ENCODE results near the gene PPP6R2. TPM values are rescaled to one million over a fixed set of nuclear protein-coding genes. Genes with fewer than 3 reads are reported as not detected.

PPP6R2 gene
- total RNA-seq, 1 experiment from 2014 or later = 47.8 TPM

DNA sequence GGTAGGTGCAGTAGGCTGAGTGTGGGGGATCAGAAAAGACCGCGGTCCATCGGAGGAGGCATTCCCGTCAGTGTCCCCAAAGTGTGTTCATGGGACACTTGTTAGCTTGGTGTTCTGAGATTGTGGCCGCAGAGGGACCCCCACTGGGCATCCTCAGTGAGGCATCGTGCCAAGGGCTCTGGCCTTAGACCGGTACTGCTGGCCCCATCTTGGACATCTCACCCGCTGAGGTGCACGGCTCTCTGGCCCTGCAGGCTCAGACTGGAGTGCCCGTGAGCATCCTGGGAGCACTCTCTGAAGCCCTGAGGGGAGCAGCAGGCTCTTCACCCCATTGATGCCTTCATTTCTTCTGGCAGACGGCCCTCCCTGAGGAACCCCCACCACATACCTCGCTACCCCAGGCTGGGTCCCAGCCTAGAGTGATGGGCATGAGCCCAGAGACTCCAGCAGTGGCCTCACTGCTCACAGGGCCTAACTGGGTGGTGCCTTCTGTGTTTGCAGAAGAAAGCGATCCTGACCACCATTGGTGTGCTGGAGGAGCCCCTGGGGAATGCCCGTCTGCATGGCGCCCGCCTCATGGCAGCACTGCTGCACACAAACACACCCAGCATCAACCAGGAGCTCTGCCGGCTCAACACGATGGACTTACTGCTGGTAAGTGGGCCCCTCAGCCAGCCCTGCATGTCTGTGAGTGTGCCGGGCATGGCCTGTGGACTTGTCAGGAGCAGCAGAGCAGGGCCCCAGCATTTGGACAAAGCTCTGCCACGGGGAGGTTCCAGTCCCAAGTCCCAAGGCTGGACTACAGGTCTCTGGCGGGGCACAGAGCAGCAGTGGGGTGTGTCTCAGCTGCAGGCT lies 80.1 kb downstream of the PPP6R2 start:
- no peaks in the 10 kb centered on the region for H3K4me1 Mint-ChIP-seq
- H3K4me3 Mint-ChIP-seq = no peak overlapping the region
- ChIA-PET CTCF (no interaction called here), POLR2A (no interaction called here)
- no peaks in the 10 kb centered on the region for H3K9me3 Mint-ChIP-seq
- DNase-seq (ENCODE audit: low spot score) (no peak), ATAC-seq (no peak)
- H3K36me3 Mint-ChIP-seq = peaks cover 54% of the 10 kb centered on the region
- TF ChIP-seq, protein P1, sequence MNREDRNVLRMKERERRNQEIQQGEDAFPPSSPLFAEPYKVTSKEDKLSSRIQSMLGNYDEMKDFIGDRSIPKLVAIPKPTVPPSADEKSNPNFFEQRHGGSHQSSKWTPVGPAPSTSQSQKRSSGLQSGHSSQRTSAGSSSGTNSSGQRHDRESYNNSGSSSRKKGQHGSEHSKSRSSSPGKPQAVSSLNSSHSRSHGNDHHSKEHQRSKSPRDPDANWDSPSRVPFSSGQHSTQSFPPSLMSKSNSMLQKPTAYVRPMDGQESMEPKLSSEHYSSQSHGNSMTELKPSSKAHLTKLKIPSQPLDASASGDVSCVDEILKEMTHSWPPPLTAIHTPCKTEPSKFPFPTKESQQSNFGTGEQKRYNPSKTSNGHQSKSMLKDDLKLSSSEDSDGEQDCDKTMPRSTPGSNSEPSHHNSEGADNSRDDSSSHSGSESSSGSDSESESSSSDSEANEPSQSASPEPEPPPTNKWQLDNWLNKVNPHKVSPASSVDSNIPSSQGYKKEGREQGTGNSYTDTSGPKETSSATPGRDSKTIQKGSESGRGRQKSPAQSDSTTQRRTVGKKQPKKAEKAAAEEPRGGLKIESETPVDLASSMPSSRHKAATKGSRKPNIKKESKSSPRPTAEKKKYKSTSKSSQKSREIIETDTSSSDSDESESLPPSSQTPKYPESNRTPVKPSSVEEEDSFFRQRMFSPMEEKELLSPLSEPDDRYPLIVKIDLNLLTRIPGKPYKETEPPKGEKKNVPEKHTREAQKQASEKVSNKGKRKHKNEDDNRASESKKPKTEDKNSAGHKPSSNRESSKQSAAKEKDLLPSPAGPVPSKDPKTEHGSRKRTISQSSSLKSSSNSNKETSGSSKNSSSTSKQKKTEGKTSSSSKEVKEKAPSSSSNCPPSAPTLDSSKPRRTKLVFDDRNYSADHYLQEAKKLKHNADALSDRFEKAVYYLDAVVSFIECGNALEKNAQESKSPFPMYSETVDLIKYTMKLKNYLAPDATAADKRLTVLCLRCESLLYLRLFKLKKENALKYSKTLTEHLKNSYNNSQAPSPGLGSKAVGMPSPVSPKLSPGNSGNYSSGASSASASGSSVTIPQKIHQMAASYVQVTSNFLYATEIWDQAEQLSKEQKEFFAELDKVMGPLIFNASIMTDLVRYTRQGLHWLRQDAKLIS (CRISPR knock-in tag; IDR thresholded peaks at IDR 0.05; ENCODE audit: borderline replicate concordance) = no peak
- TF ChIP-seq IRF2 (CRISPR knock-in tag; IDR thresholded peaks at IDR 0.05; ENCODE audit: borderline replicate concordance, low read depth) = no peak
- TF ChIP-seq, protein P2, sequence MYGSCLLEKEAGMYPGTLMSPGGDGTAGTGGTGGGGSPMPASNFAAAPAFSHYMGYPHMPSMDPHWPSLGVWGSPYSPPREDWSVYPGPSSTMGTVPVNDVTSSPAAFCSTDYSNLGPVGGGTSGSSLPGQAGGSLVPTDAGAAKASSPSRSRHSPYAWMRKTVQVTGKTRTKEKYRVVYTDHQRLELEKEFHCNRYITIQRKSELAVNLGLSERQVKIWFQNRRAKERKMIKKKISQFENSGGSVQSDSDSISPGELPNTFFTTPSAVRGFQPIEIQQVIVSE (CRISPR knock-in tag; IDR thresholded peaks at IDR 0.05; ENCODE audit: borderline replicate concordance) = no peak
- no peak for TF ChIP-seq SOX15 (CRISPR knock-in tag; IDR thresholded peaks at IDR 0.05)
- TF ChIP-seq, protein P3, sequence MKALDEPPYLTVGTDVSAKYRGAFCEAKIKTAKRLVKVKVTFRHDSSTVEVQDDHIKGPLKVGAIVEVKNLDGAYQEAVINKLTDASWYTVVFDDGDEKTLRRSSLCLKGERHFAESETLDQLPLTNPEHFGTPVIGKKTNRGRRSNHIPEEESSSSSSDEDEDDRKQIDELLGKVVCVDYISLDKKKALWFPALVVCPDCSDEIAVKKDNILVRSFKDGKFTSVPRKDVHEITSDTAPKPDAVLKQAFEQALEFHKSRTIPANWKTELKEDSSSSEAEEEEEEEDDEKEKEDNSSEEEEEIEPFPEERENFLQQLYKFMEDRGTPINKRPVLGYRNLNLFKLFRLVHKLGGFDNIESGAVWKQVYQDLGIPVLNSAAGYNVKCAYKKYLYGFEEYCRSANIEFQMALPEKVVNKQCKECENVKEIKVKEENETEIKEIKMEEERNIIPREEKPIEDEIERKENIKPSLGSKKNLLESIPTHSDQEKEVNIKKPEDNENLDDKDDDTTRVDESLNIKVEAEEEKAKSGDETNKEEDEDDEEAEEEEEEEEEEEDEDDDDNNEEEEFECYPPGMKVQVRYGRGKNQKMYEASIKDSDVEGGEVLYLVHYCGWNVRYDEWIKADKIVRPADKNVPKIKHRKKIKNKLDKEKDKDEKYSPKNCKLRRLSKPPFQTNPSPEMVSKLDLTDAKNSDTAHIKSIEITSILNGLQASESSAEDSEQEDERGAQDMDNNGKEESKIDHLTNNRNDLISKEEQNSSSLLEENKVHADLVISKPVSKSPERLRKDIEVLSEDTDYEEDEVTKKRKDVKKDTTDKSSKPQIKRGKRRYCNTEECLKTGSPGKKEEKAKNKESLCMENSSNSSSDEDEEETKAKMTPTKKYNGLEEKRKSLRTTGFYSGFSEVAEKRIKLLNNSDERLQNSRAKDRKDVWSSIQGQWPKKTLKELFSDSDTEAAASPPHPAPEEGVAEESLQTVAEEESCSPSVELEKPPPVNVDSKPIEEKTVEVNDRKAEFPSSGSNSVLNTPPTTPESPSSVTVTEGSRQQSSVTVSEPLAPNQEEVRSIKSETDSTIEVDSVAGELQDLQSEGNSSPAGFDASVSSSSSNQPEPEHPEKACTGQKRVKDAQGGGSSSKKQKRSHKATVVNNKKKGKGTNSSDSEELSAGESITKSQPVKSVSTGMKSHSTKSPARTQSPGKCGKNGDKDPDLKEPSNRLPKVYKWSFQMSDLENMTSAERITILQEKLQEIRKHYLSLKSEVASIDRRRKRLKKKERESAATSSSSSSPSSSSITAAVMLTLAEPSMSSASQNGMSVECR (CRISPR knock-in tag; IDR thresholded peaks at IDR 0.05; ENCODE audit: borderline replicate concordance) = no peak
- no peak for TF ChIP-seq JUN (CRISPR knock-in tag; IDR thresholded peaks at IDR 0.05)
- TF ChIP-seq, protein P4, sequence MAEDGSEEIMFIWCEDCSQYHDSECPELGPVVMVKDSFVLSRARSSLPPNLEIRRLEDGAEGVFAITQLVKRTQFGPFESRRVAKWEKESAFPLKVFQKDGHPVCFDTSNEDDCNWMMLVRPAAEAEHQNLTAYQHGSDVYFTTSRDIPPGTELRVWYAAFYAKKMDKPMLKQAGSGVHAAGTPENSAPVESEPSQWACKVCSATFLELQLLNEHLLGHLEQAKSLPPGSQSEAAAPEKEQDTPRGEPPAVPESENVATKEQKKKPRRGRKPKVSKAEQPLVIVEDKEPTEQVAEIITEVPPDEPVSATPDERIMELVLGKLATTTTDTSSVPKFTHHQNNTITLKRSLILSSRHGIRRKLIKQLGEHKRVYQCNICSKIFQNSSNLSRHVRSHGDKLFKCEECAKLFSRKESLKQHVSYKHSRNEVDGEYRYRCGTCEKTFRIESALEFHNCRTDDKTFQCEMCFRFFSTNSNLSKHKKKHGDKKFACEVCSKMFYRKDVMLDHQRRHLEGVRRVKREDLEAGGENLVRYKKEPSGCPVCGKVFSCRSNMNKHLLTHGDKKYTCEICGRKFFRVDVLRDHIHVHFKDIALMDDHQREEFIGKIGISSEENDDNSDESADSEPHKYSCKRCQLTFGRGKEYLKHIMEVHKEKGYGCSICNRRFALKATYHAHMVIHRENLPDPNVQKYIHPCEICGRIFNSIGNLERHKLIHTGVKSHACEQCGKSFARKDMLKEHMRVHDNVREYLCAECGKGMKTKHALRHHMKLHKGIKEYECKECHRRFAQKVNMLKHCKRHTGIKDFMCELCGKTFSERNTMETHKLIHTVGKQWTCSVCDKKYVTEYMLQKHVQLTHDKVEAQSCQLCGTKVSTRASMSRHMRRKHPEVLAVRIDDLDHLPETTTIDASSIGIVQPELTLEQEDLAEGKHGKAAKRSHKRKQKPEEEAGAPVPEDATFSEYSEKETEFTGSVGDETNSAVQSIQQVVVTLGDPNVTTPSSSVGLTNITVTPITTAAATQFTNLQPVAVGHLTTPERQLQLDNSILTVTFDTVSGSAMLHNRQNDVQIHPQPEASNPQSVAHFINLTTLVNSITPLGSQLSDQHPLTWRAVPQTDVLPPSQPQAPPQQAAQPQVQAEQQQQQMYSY (CRISPR knock-in tag; IDR thresholded peaks at IDR 0.05) = no peak
- TF ChIP-seq, protein P5, sequence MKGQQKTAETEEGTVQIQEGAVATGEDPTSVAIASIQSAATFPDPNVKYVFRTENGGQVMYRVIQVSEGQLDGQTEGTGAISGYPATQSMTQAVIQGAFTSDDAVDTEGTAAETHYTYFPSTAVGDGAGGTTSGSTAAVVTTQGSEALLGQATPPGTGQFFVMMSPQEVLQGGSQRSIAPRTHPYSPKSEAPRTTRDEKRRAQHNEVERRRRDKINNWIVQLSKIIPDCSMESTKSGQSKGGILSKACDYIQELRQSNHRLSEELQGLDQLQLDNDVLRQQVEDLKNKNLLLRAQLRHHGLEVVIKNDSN (CRISPR knock-in tag; IDR thresholded peaks at IDR 0.05) = no peak
- TF ChIP-seq, protein P6, sequence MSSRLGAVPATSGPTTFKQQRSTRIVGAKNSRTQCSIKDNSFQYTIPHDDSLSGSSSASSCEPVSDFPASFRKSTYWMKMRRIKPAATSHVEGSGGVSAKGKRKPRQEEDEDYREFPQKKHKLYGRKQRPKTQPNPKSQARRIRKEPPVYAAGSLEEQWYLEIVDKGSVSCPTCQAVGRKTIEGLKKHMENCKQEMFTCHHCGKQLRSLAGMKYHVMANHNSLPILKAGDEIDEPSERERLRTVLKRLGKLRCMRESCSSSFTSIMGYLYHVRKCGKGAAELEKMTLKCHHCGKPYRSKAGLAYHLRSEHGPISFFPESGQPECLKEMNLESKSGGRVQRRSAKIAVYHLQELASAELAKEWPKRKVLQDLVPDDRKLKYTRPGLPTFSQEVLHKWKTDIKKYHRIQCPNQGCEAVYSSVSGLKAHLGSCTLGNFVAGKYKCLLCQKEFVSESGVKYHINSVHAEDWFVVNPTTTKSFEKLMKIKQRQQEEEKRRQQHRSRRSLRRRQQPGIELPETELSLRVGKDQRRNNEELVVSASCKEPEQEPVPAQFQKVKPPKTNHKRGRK (CRISPR knock-in tag; IDR thresholded peaks at IDR 0.05; ENCODE audit: borderline replicate concordance) = no peak
- TF ChIP-seq GTF2I (CRISPR knock-in tag; conservative IDR thresholded peaks at IDR 0.05) = no peak
- TF ChIP-seq FOXJ3 (CRISPR knock-in tag; IDR thresholded peaks at IDR 0.05; ENCODE audit: borderline replicate concordance) = no peak
- H3K27me3 Mint-ChIP-seq (ENCODE audit: low read depth) = no peaks in the 10 kb centered on the region
- H3K27ac Mint-ChIP-seq = no peak overlapping the region
